Testis (tissue), 2 donors: ENCODE data around the gene SEC24C.

ENCODE experiments used
- CTCF ChIP-seq, 3 experiments: fragments of 450-650 bp in 2 of 3; fragments of 200-600 bp in 1 of 3; sonication (generic) in 1 of 3; IDR thresholded peaks; one replicate each; pipeline ENCODE4 v1.5.1; 2016 to 2019; ENCODE audit warnings: antibody characterized with exemption in 3 of 3, mild to moderate bottlenecking in 2 of 3, moderate library complexity in 1 of 3
- POLR2A ChIP-seq: fragments of 450-650 bp; IDR thresholded peaks from one replicate; pipeline ENCODE4 v1.6.1; 2017; ENCODE audit warnings: antibody characterized with exemption, mild to moderate bottlenecking, moderate library complexity

GRCh38 chr10:73800560-73801252 lies 56.5 kb downstream of the SEC24C start:
- TF ChIP-seq CTCF (IDR thresholded peaks at IDR 0.05) (no peak), POLR2A (no peak)
